HepG2 (cell line): ENCODE measurements around the gene ADAMTS12. TPM values are rescaled to one million over a fixed set of nuclear protein-coding genes. Genes with fewer than 3 reads are reported as not detected.

Experiments
- ATAC-seq: fragments of 200-7000 bp; cut with Tn5 transposase; 3 replicates; pipeline ENCODE4 v1.9.1; 2020; ENCODE audit warnings: mild to moderate bottlenecking, moderate library complexity
- BruUV-seq: library from RNA; stranded (reverse); fragments of 400-500 nt; replicated peaks from 2 replicates; lab custom pipeline; 2021; lab: Mats Ljungman, UMichigan
- CTCF ChIA-PET: fragments of 300-600 bp; formaldehyde crosslinking; extraction: SDS; loops from one replicate; lab custom pipeline; 2021; ENCODE audit warnings: low total read pairs, inconsistent platforms, low intra/inter-chr PET ratio; lab: Yijun Ruan, JAX
- POLR2A ChIA-PET: fragments of 350-600 bp; sonication (Branson Sonifier 250); formaldehyde crosslinking; loops from one replicate; lab custom pipeline; 2020; ENCODE audit warnings: antibody characterized with exemption, inconsistent platforms; lab: Yijun Ruan, JAX
- DNase-seq: peaks from one replicate; pipeline ENCODE4 v3.0.0-alpha.2; 2015; ENCODE audit warnings: low spot score
- FAIRE-seq: peaks from 3 replicates; lab custom pipeline; 2011; peaks lifted over from hg19 to GRCh38; lab: Jason Lieb, UNC
- H2AFZ ChIP-seq: one replicate; pipeline ENCODE4 v1.6.1; 2011; ENCODE audit warnings: low read length, inconsistent platforms
- H3K27ac ChIP-seq: fragments of 300-600 bp; 3 replicates; pipeline ENCODE4 v1.8.0; 2011; ENCODE audit warnings: mixed run types, mild to moderate bottlenecking, mixed read lengths, low read length, inconsistent platforms; ENCODE audit not compliant: insufficient read depth; ENCODE audit errors: extremely low read length
- H3K27me3 ChIP-seq, 2 experiments: fragments of 200-600 bp in 1 of 2; 2 replicates in 1 of 2; 3 replicates in 1 of 2; pipeline versions ENCODE4 v1.6.0 to v1.8.0; 2011; ENCODE audit warnings: low read length in 2 of 2, mild to moderate bottlenecking in 2 of 2, moderate library complexity in 2 of 2, inconsistent platforms in 1 of 2; ENCODE audit not compliant: insufficient read depth in 2 of 2, control insufficient read depth in 1 of 2
- H3K36me3 ChIP-seq, 2 experiments: fragments of 200-600 bp in 1 of 2; replicated peaks in 1 of 2; 2 replicates in 1 of 2; 3 replicates in 1 of 2; pipeline versions ENCODE4 v1.5.1 to v1.8.0; 2011; ENCODE audit warnings: low read length in 2 of 2, inconsistent platforms in 1 of 2; ENCODE audit not compliant: insufficient read depth in 2 of 2, control insufficient read depth in 1 of 2
- H3K4me1 ChIP-seq: 2 replicates; pipeline ENCODE4 v1.5.1; 2012; ENCODE audit warnings: low read length, inconsistent platforms; ENCODE audit not compliant: insufficient read depth
- H3K4me2 ChIP-seq: 2 replicates; pipeline ENCODE4 v1.6.0; 2011; ENCODE audit warnings: low read depth, low read length, inconsistent platforms
- H3K4me3 ChIP-seq, 3 experiments: fragments of 200-600 bp in 1 of 3; sonication (generic), shearing (Covaris generic) in 1 of 3; replicated peaks in 1 of 3; 2 replicates each; pipeline ENCODE4 v1.5.1; 2011 to 2016; ENCODE audit warnings: low read length in 3 of 3, inconsistent platforms in 2 of 3, low read depth in 2 of 3, mild to moderate bottlenecking in 2 of 3, control low read depth in 1 of 3, mixed read lengths in 1 of 3; ENCODE audit not compliant: insufficient read depth in 1 of 3
- H3K79me2 ChIP-seq: one replicate; pipeline ENCODE4 v1.6.1; 2011; ENCODE audit warnings: low read length, inconsistent platforms; ENCODE audit not compliant: insufficient read depth
- H3K9ac ChIP-seq: 2 replicates; pipeline ENCODE4 v1.6.0; 2011; ENCODE audit warnings: mild to moderate bottlenecking, low read depth, low read length, inconsistent platforms; ENCODE audit not compliant: insufficient read depth
- H3K9me3 ChIP-seq: 2 replicates; pipeline ENCODE4 v1.5.1; 2012; ENCODE audit warnings: mild to moderate bottlenecking, low read length
- H4K20me1 ChIP-seq: 2 replicates; pipeline ENCODE4 v1.6.0; 2011; ENCODE audit warnings: inconsistent platforms, mild to moderate bottlenecking, low read length, moderate library complexity; ENCODE audit not compliant: insufficient read depth
- BCL6 ChIP-seq: IDR thresholded peaks from 2 replicates; pipeline ENCODE4 v1.6.1; 2016; ENCODE audit warnings: missing genetic modification reagents, missing compliant biosample characterization
- CBX1 ChIP-seq: IDR thresholded peaks from one replicate; pipeline ENCODE4 v1.6.1; 2016; ENCODE audit warnings: antibody characterized with exemption, low read depth
- CENPX ChIP-seq: sonication (generic); formaldehyde crosslinking; IDR thresholded peaks from 2 replicates; pipeline ENCODE4 v1.9.0; 2021; ENCODE audit warnings: mild to moderate bottlenecking, missing genetic modification reagents, moderate library complexity
- DR1 ChIP-seq: sonication (generic); formaldehyde crosslinking; IDR thresholded peaks from 2 replicates; pipeline ENCODE4 v1.8.0; 2021; ENCODE audit warnings: mild to moderate bottlenecking, missing genetic modification reagents, inconsistent platforms
- E2F5 ChIP-seq: sonication (generic); formaldehyde crosslinking; conservative IDR thresholded peaks from 2 replicates; pipeline ENCODE4 v1.4.0; 2020; ENCODE audit warnings: missing genetic modification reagents
- FOXO4 ChIP-seq: sonication (generic); formaldehyde crosslinking; conservative IDR thresholded peaks from 2 replicates; pipeline ENCODE4 v1.8.1; 2023; ENCODE audit warnings: missing genetic modification reagents
- GATA4 ChIP-seq: sonication (generic); IDR thresholded peaks from 2 replicates; pipeline ENCODE4 v1.6.1; 2016; ENCODE audit warnings: antibody characterized with exemption, low read depth, borderline replicate concordance
- IRF2 ChIP-seq: IDR thresholded peaks from 2 replicates; pipeline ENCODE4 v1.6.1; 2018; ENCODE audit warnings: missing genetic modification reagents, missing compliant biosample characterization
- KDM4B ChIP-seq: sonication (generic); formaldehyde crosslinking; IDR thresholded peaks from 2 replicates; pipeline ENCODE4 v1.4.0; 2020; ENCODE audit warnings: missing genetic modification reagents
- MYNN ChIP-seq: sonication (generic); formaldehyde crosslinking; IDR thresholded peaks from 2 replicates; pipeline ENCODE4 v1.4.0; 2020; ENCODE audit warnings: mild to moderate bottlenecking, low read depth, missing genetic modification reagents
- NPAS2 ChIP-seq: sonication (generic); formaldehyde crosslinking; IDR thresholded peaks from 2 replicates; pipeline ENCODE4 v1.8.0; 2022; ENCODE audit warnings: mild to moderate bottlenecking, missing genetic modification reagents, borderline replicate concordance
- PLRG1 ChIP-seq: fragments of 450-650 bp; conservative IDR thresholded peaks from 2 replicates; pipeline ENCODE4 v1.6.1; 2016
- RCOR2 ChIP-seq: IDR thresholded peaks from 2 replicates; pipeline ENCODE4 v1.6.1; 2016; ENCODE audit warnings: missing biosample characterization, missing genetic modification reagents
- SRSF1 ChIP-seq: fragments of 200-400 bp; formaldehyde crosslinking; optimal IDR thresholded peaks from 2 replicates; pipeline ENCODE3; 2017; ENCODE audit warnings: mild to moderate bottlenecking, low read depth, low read length, moderate library complexity
- ZBTB10 ChIP-seq: sonication (generic); formaldehyde crosslinking; IDR thresholded peaks from 2 replicates; pipeline ENCODE4 v1.4.0; 2020; ENCODE audit warnings: missing genetic modification reagents, borderline replicate concordance
- ZBTB8A ChIP-seq: sonication (generic); formaldehyde crosslinking; IDR thresholded peaks from 2 replicates; pipeline ENCODE4 v1.4.0; 2020; ENCODE audit warnings: mild to moderate bottlenecking, low read depth, missing genetic modification reagents, borderline replicate concordance
- ZMAT5 ChIP-seq: sonication (generic); formaldehyde crosslinking; IDR thresholded peaks from 2 replicates; pipeline ENCODE4 v1.5.0; 2020; ENCODE audit warnings: mild to moderate bottlenecking, low read depth, missing genetic modification reagents, borderline replicate concordance
- ZNF101 ChIP-seq: sonication (generic); formaldehyde crosslinking; IDR thresholded peaks from 2 replicates; pipeline ENCODE4 v1.4.0; 2020; ENCODE audit warnings: mild to moderate bottlenecking, low read depth, missing genetic modification reagents, borderline replicate concordance
- WGBS: methylation state at CpG from one replicate; pipeline ENCODE4 v1.1.6; 2017; ENCODE audit warnings: low lambda C conversion rate; 5-methylcytosine and 5-hydroxymethylcytosine counted together
- in situ Hi-C: cut with HindIII; loops from 2 replicates; pipeline ENCODE4 v1.10.0; 2017; ENCODE audit warnings: low pct_unique_long_range_greater_than_20kb; ENCODE audit not compliant: extremely low pct_ligation_motif_present
- intact Hi-C: fragments of 100-400 bp; cut with micrococcal nuclease; formaldehyde crosslinking; loops from one replicate; pipeline ENCODE4 v1.10.0; 2022; ENCODE audit not compliant: unreplicated experiment
- polyA plus RNA-seq, 8 experiments: library from polyadenylated mRNA; depleted of rRNA in 3 of 8; stranded (reverse) in 7 of 8; unstranded in 1 of 8; fragments of >200 nt; fragmentation: Illumina TruSeq in 4 of 8; extraction: Trizol in 4 of 8; gene quantifications; 2 replicates each; pipeline versions ENCODE4 v1.2.1 to v1.2.3, GENCODE V29; 2011 to 2016; ENCODE audit warnings: low read depth in 4 of 8, missing spikeins in 1 of 8, mixed read lengths in 1 of 8; ENCODE audit not compliant: insufficient read depth in 1 of 8
- total RNA-seq, 5 experiments: library from RNA; depleted of rRNA; stranded (reverse); fragments of >200 nt; fragmentation: Illumina TruSeq; extraction: Trizol; gene quantifications; 2 replicates each; pipeline ENCODE4 v1.2.3, GENCODE V29; 2016; ENCODE audit warnings: low read depth in 1 of 5

The ADAMTS12 gene
- total and polyA plus RNA-seq, 2 of the 13 experiments (the other 11 are each of a cell fraction or from before 2014, with no cell fraction given) = 0.03 TPM; not detected in 1

GRCh38 chr5:33772380-33772897 lies 119.4 kb downstream of the ADAMTS12 start (continued):
- TF ChIP-seq ZMAT5 (CRISPR knock-in tag) = no peak

- Histone ChIP-seq H2AFZ (no peak overlapping the region), H3K4me3 (no peak overlapping the region), H3K9ac (no peak overlapping the region), H4K20me1 (no peaks in the 10 kb centered on the region), H3K9me3 (no peaks in the 10 kb centered on the region), H3K36me3 (no peaks in the 10 kb centered on the region), H3K4me2 (no peak overlapping the region), H3K27me3 (no peaks in the 10 kb centered on the region), H3K79me2 (no peaks in the 10 kb centered on the region), H3K4me1 (no peaks in the 10 kb centered on the region), H3K27ac (no peak overlapping the region)
- no TSS peak for BruUV-seq
- 38% methylated on average over 1 of the region's 1 CpG for WGBS
- in situ Hi-C loops = no loop called here
- ChIA-PET POLR2A (no interaction called here), CTCF (no interaction called here)
- FAIRE-seq = no peak
- ATAC-seq = no peak
- DNase-seq = no peak
- intact Hi-C loops = no loop called here
- TF ChIP-seq GATA4 (no peak), CENPX (CRISPR knock-in tag) (no peak), PLRG1 (no peak), IRF2 (CRISPR knock-in tag) (no peak), BCL6 (CRISPR knock-in tag) (no peak), RCOR2 (CRISPR knock-in tag) (no peak), DR1 (no peak), MYNN (CRISPR knock-in tag) (no peak), NPAS2 (CRISPR knock-in tag) (no peak), CBX1 (no peak), ZBTB10 (CRISPR knock-in tag) (no peak), ZNF101 (CRISPR knock-in tag) (no peak), FOXO4 (CRISPR knock-in tag) (no peak), E2F5 (CRISPR knock-in tag) (no peak), ZBTB8A (CRISPR knock-in tag) (no peak), SRSF1 (no peak), KDM4B (no peak)
These were observed 121.8 kb downstream of the ADAMTS12 start for GRCh38 chr5:33769968-33770367.
